Stimulated activated CD8-positive, alpha-beta memory T cell treated with anti-CD3 and anti-CD28 coated beads, Interleukin-15, amount 100 ng/mL, for 1 hour (primary cell): ENCODE measurements around the gene TMEM126A.
"Not testable (repeated sequence)": the region's sequence is repeated elsewhere in the genome, so short reads cannot be mapped to it uniquely, and the experiment has no call there.

Experiments used
- DNase-seq: peaks from one replicate; pipeline ENCODE4 v3.0.0-alpha.2; 2020; ENCODE audit warnings: low read depth

Gene TMEM126A

DNA sequence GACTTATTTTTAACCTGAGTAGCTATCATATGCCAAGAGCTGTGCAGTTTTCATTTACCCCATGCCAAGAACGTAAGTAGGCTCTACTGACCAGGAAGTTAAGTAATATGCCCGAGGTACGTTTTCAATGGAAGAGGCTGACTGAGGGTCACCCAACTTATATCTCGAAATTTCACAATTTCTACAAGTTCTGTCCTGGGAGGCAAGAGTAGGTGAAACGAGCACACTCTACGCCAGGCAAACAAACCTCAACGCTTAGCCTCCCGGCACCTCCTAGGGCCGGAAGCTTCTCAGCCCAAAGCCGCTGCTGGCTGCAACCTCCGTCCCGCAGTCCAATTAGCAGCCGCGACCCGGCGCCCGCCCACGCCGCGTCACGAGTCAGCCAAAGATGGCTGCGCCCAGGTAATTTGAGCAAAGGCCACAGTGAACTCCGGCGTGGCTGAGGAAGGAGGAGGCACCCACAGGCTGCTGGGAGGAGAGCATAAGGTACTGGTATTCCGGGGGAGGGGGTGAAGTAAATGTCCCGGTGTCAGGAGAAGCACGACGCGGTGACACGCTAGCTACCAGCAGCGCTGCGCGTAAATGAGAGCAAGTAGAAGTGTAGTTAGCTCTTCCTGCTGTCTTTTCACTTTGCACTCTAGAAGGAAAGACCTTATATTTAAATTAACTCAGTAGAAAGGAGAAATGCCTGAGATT, at the start of gene TMEM126A:
TMEM126A (plus strand) TSS at position 364 of the 696 bp plus-strand sequence. CDS start 2,289 bp downstream, outside the sequence.
- DNase-seq: peak; percentile 77

GRCh38 chr11:85599083-85599482, 48.7 kb upstream of the TMEM126A start:
- no peak for DNase-seq

DNA sequence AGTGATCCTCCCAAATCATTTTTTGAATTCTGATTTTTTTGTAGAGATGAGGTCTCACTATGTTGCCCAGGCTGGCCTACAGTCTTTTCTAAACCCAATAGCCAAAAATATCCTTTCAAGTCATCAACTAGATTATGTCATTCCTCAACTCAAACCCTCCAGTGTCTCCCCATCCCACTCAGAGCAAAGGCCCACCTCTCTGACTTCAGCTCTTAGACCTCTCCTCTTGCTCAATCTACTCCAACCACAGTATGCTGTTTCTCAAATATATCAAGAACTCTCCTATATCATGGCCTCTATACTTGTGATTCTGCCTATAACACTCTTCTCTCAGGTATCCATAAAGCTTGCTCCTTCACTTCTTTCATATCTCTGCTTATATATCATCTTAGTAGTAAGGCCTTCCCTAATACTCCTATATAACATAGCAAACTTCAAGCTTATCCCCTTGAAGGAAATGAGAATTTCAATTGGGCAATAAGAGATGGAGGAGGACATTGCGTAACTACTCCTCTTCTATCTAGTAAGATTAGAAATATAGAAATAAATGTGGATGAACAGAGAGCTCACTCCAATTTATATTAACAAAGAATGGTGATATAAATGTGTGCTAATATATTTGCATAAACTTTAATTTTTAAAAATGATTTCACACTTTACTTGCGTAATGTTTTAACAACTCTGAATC, 45.1 kb upstream of the TMEM126A start:
- DNase-seq: no peak

- DNase-seq: no peak
Observed at GRCh38 chr11:85603220-85603619, 44.5 kb upstream of the TMEM126A start.

GRCh38 chr11:85606237-85606636, 41.5 kb upstream of the TMEM126A start:
- not testable (repeated sequence) for DNase-seq

DNA sequence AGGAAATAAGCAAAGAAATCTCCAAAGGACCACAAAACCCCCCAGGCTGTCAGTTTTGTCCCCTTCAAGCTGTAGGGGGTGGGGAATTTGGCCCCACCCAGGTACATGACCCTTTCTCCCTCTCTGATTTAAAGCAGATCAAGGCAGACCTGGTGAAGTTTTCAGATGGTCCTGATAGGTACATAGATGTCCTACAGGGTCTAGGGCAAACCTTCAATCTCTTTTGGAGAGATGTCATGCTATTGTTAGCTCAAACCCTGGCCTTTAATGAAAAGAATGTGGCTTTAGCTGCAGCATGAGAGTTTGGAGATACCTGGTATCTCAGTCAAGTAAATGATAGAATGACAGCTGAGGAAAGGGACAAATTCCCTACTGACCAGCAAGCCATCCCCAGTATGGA, 39.1 kb upstream of the TMEM126A start:
- DNase-seq: not testable (repeated sequence)

DNA sequence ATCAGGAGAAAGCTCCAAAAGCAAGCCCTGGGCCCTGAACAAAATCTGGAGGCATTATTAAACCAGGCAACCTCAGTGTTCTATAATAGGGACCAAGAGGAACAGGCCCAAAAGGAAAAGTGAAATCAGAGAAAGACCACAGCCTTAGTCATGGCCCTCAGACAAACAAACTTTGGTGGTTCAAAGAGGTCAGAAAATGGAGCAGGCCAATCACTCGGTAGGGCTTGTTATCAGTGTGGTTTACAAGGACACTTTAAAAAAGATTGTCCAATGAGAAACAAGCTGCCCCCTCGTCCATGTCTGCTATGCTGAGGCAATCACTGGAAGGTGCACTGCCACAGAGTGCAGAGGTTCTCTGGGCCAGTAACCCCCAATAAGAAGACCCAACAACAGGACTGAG, 38.5 kb upstream of the TMEM126A start:
- not testable (repeated sequence) for DNase-seq

- not testable (repeated sequence) for DNase-seq
Observed at GRCh38 chr11:85611643-85612042, 36.1 kb upstream of the TMEM126A start.

- DNase-seq: no peak
Observed at GRCh38 chr11:85619499-85619898, 28.3 kb upstream of the TMEM126A start.

- DNase-seq: no peak
Observed at GRCh38 chr11:85620256-85620655, 27.5 kb upstream of the TMEM126A start.

DNA sequence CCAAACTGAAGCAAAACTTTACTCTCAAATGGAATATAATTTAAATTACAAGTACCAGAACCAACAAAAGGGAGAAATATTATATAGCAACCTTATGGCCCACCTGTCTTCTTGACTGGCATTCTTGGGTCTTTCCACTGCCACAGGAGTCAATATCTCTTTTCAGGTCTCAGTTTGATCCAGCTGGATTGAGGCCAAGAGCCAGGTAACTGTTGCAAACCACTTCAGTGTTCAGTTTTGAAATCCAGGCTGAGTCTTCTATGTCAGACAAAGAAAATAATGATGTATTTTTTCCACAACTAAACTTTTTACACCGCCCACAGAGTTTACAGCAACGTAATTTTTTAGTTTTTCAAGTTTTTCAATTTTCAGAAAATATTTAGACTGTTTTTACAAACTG, 21.3 kb upstream of the TMEM126A start:
- no peak for DNase-seq

DNA sequence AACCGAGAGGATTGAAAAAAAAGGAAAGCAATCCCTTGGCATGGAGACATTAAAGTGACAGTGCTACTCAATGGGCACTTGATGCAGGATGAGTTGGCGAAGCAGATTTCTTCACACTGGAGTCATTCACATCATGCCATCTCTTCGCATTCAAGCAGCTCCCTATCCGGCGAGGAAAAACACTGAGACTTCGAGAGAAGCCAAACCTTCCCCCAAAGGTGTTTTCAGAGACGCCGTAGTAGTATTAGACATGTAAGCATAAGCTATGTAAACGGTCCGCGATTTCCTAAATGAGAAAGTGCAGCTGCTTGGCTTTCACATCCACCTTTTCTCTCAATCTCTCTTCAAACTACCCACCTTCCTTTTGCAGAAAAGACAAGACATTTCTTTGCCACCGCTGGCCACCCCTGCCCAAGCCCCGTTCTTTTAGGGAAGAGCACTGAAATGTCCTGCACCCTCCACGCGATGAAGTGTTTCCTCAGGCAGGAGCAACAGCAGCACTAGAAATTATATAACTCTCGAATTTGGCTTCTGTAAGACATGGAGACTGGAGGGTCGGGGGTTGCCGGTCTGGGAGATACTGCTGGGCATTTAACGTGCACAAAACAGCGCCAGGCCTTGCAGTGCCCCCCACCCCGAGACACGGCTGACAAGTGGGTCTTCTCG, 20.3 kb upstream of the TMEM126A start, which contains the start of gene DLG2:
DLG2 (minus strand) TSS at position 13 of the 666 bp plus-strand sequence.
- DNase-seq: no peak

GRCh38 chr11:85627998-85628770, 19.6 kb upstream of the TMEM126A start, which contains the start of gene TMEM126B:
Gene TMEM126B, plus strand, starts transcription at chr11:85628593. Its CDS starts 15 bp downstream, at chr11:85628608.
- peak; percentile 95 for DNase-seq

DNA sequence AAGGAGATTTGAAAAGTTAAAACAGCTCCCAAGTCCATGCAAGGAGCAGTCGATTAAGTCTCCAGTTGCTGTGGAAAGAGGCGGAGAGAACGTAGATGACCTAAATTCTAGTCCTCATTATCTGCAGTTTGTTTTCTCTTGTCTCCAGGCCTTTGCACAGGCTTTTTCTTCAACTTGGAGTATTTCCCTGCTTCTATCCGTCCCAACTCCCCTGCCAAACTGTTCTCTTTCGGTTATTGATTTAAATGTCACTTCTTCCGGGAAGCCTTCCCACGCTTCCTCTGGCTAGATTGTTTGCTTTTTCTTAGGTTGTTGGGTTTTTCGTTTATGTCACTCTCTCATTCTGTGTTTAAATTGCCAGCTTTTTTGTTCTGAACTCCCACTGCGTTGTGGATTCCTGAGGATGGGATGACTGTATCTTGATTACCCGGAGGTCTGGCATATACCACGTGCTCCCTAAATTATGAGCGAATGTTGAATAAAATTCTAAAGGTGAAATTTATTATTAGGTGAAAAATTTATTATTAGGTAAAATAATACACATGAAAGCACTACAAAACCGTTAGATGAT, 18.9 kb upstream of the TMEM126A start:
- DNase-seq: no peak

DNA sequence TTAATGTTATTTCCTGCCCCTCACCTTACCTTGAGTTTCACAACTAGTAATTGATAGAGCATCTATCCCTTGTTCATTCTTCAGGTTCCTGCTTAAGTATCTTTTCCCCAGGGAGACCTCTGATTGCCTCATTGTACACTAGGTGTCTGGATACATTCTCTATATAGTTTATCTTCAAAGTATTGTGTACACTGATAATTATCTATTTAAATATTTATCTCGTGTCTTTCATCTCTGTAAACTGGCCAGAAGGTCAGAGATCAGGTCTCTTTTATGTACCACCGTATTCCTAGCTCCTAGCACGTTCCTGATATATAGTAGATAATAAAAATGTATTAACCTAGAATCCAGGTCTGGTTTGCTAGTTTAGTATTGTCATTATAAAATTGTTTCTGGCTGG, 13.0 kb upstream of the TMEM126A start:
- DNase-seq: no peak

DNA sequence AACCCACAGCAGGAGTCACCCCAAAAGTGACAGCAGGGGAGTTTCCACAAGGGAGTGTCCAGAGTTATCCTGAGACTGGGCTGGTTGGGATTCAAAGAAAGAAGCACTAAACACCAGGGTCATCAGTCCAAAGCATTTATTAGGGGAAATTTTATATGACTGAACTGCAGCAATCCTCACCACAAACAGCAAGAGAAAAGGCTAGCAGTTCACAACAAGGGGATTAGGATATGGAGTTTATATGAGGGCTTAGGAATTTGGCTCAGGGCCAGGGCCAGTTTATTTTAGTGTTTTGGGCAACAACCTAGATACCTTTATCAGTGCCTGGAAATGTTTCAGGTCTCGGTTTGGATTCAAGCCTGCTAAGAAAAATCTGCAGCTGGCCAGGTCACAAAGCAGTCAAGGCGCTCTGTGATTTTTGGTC, 4.6 kb upstream of the TMEM126A start:
- DNase-seq: no peak

GRCh38 chr11:85647078-85647477, 689 bp upstream of the TMEM126A start:
- DNase-seq: no peak

GRCh38 chr11:85651118-85651517, 3.4 kb downstream of the TMEM126A start:
- no peak for DNase-seq

DNA sequence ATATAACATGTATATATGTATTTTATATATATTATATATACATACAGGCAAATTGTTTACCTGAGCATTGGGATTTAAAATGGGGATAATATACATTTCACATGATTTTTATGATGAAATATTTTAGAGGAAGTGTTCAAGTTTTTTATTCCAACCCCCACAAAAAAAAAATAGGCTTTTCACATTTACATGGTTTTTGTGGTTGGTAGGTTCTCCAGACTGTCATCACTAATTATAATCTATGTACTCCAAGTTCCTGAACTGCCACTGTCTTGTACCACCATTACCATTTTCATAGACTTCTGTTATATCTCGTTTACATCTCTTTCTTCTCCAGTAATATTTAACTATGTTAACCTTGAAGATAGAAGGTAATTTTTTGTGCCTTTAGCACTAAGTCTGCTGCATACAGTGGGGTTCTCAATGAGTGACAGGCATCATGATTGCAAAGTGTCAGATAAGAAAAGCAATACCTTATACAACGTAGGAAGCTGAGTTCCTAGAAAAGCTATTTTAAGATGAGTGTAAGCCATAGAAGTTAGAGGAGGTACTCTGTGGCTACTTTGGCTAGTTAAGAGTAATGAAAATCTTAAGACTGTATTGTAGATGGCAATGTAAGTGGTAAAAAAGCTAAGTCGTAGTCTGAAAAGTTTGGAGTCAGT, 5.2 kb downstream of the TMEM126A start:
- DNase-seq: no peak

- not testable (repeated sequence) for DNase-seq
Observed at GRCh38 chr11:85654343-85654742, 6.6 kb downstream of the TMEM126A start.

DNA sequence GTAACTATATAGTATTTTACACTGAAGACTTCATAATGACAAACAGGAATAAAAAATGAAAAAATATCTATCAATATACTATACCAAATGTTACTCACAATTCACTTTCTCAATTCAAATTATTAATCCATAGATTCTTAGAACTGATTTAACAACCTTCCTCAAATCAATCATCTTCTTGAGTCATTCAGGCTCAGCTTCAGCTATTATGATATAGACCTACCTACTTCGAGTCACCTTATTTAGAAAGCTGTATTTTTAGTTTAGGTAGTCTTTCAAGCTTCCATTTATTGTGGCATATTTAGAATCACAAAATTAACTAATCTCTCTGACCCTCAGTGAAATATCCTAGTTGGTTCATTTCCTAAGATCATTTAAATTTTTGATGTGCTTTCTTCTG, 9.0 kb downstream of the TMEM126A start:
- DNase-seq: no peak
